CD4-positive, alpha-beta T cell treated with Interleukin-12 subunit alpha and Interleukin-12 subunit beta, for 1 hour (primary cell): ENCODE data around the gene ZBTB47.

Source experiments
- DNase-seq: peaks from one replicate; pipeline ENCODE4 v3.0.0-alpha.2; 2020

Gene ZBTB47

GRCh38 chr3:42686832-42687650 lies 33.5 kb downstream of the ZBTB47 start:
- no peak for DNase-seq

GRCh38 chr3:42688016-42688415 lies 34.5 kb downstream of the ZBTB47 start:
- DNase-seq: no peak

GRCh38 chr3:42688487-42689420 lies 35.3 kb downstream of the ZBTB47 start:
- no peak for DNase-seq

- no peak for DNase-seq
Observed at GRCh38 chr3:42689421-42690014, 36.0 kb downstream of the ZBTB47 start.

- DNase-seq: no peak
Observed at GRCh38 chr3:42690191-42690590, 36.7 kb downstream of the ZBTB47 start.

GRCh38 chr3:42690766-42691680 lies 37.5 kb downstream of the ZBTB47 start:
- no peak for DNase-seq

GRCh38 chr3:42691816-42692666 lies 38.5 kb downstream of the ZBTB47 start:
- DNase-seq: no peak

- no peak for DNase-seq
Observed at GRCh38 chr3:42692667-42693529, 39.4 kb downstream of the ZBTB47 start.

- DNase-seq: no peak
Observed at GRCh38 chr3:42693530-42693930, 40.0 kb downstream of the ZBTB47 start.

GRCh38 chr3:42694366-42694765 lies 40.9 kb downstream of the ZBTB47 start:
- no peak for DNase-seq

- DNase-seq: no peak
Observed at GRCh38 chr3:42696356-42697288, 43.1 kb downstream of the ZBTB47 start.

GRCh38 chr3:42697289-42698051 lies 44.0 kb downstream of the ZBTB47 start:
- DNase-seq: no peak

- DNase-seq: no peak
Observed at GRCh38 chr3:42698216-42698910, 44.9 kb downstream of the ZBTB47 start.

GRCh38 chr3:42698911-42699230 lies 45.4 kb downstream of the ZBTB47 start:
- peak; percentile 7 for DNase-seq

- no peak for DNase-seq
Observed at GRCh38 chr3:42699511-42699971, 46.0 kb downstream of the ZBTB47 start.

GRCh38 chr3:42700366-42701288 lies 47.1 kb downstream of the ZBTB47 start:
- DNase-seq: no peak
